22Rv1 (cell line): ENCODE measurements around the gene LTF.
A peak's percentile ranks its signal among the peaks of the same experiment; 100 is the strongest.

Experiments
- H3K27ac ChIP-seq: fragments of 450-650 bp; 2 replicates; pipeline ENCODE4 v1.5.1; 2017
- ZFX ChIP-seq: fragments of 450-650 bp; IDR thresholded peaks from 2 replicates; pipeline ENCODE4 v1.6.1; 2017; ENCODE audit warnings: antibody characterized with exemption, borderline replicate concordance
- TF ChIP-seq, protein P1 (sequence below): fragments of 450-650 bp; IDR thresholded peaks from 2 replicates; pipeline ENCODE4 v1.5.1; 2017; ENCODE audit warnings: mild to moderate bottlenecking

LTF gene

GRCh38 chr3:46489875-46490274 is 25.2 kb upstream of the LTF start:
- no peak overlapping the region for H3K27ac ChIP-seq
- TF ChIP-seq, protein P1, sequence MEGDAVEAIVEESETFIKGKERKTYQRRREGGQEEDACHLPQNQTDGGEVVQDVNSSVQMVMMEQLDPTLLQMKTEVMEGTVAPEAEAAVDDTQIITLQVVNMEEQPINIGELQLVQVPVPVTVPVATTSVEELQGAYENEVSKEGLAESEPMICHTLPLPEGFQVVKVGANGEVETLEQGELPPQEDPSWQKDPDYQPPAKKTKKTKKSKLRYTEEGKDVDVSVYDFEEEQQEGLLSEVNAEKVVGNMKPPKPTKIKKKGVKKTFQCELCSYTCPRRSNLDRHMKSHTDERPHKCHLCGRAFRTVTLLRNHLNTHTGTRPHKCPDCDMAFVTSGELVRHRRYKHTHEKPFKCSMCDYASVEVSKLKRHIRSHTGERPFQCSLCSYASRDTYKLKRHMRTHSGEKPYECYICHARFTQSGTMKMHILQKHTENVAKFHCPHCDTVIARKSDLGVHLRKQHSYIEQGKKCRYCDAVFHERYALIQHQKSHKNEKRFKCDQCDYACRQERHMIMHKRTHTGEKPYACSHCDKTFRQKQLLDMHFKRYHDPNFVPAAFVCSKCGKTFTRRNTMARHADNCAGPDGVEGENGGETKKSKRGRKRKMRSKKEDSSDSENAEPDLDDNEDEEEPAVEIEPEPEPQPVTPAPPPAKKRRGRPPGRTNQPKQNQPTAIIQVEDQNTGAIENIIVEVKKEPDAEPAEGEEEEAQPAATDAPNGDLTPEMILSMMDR, result no peak
- no peak for TF ChIP-seq ZFX

- TF ChIP-seq, protein P1, result no peak
- TF ChIP-seq ZFX, result no peak
- H3K27ac ChIP-seq, result no peak overlapping the region
Observed at GRCh38 chr3:46489381-46489780, 24.7 kb upstream of the LTF start.

DNA sequence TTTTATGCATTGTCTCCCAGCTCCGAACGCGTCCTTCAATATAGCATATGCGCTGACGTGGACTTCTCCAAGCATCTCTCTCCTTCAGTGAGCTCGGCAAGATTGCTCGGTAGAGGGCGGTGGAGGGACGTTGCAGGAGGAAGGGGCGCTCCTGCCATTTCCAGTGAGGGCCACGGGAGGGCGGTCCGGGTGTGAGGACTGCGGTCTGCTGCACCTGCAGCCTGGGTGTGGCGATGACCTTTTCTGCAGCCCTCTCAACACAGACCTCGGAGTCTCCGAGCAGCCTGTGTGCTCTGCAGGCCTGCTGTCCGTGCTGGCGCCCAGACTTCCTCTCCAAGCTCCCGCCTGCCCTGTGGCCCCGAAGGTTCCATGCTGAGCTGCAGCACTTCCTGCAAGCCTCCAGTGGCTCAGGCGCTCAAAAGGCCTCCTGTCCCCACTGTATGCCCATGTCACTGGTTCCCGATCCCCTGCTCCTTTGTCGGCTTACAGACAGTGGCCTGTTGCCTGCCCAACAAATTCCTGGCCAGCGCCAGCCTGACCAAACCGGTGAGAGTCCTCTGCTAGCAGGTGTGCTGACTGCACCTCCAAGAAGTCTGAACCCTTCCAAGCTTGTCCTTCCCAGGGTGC is 24.1 kb upstream of the LTF start:
- no peak overlapping the region for H3K27ac ChIP-seq
- TF ChIP-seq, protein P1, result peak; percentile 98
- TF ChIP-seq ZFX, result no peak

DNA sequence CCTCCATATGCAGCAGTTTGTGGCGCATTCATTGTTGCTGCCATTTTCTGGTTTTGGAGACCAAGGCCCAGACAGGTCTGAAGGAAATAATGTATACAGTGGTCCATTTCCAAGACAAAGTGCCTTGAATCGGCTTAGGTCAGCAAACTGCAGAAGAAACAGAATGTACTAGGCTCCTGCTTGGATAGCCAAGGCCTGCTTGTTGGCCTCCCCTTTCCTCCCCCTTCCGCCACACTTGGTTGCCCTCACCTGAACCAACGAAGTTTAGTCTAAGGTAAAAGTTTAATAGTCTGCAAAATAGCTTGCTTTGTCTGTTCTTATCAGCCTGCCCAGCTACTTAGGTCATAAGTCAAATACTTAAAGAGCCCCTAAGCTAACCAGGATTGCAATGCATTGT is 21.1 kb upstream of the LTF start:
- H3K27ac ChIP-seq, result no peak overlapping the region
- TF ChIP-seq ZFX, result no peak

DNA sequence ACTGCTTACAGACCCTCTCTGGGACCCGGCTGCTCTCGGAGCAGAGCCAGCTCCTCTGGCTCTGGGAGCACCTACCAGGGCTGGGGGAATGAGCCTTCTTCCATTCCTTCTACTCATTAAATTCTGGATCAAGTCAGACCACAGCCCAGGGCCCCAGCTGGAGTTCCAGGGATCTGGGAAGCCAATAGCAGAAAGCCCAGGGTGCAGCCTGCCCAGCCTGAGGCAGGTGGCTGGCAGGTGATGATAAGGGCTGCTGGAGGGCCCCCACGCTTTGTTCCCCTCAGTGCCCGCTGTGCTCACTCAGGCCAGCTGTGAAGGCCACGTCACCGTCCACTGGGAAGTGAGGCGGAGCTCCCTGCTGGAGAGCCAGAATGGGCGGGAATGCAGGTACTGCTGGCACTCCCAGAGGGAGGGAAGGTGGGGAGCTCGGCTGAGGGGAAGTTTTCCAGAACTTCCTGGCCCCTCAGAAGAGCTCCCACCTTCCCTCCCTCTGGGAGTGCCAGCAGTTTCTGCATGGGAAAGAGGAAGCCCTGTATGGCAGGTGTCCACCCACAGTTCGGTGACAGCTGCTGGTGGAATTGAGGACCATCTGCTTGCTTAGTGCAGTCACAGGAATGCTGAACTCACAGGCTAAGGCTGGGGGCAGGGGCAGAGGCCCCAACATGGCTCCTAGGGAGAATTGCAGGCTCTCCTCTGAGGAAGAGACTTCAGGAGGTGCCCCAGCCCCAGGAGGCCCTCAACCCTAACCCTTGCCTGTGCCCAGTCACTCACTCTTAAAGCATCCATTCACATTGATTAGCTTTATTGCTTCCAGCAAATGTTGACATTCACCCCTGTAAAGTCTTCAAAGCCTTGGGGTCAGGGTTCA is 20.4 kb upstream of the LTF start:
- no peak for TF ChIP-seq ZFX
- TF ChIP-seq, protein P1, result no peak
- no peak overlapping the region for H3K27ac ChIP-seq

GRCh38 chr3:46484388-46484787 is 19.7 kb upstream of the LTF start:
- TF ChIP-seq, protein P1, result no peak
- TF ChIP-seq ZFX, result no peak
- no peak overlapping the region for H3K27ac ChIP-seq

DNA sequence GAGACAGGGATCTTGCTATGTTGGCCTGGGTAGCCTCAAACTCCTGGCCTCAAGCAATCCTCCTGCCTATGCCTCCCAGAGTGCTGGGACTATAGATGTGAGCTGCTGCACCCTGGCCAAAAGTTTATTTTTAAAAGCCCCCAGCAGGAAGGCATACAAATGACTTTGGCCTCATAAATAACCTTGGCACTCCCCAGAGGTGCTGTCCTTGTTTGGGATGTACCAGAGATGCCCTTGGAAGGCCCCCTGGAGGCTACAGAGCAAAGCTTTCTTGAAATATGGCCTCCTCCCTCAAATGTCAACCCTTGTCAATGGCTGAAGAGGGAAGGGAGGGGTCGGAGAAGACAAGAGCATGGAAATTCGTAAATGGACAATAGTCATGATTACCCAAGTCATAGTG is 19.1 kb upstream of the LTF start:
- no peak for TF ChIP-seq ZFX
- TF ChIP-seq, protein P1, result no peak
- no peak overlapping the region for H3K27ac ChIP-seq
